NT2/D1 (cell line): ENCODE data around the gene WDR88.

ENCODE experiments used
- SUZ12 ChIP-seq: IDR thresholded peaks from 2 replicates; pipeline ENCODE4 v1.6.1; 2011; ENCODE audit not compliant: insufficient read length, insufficient read depth; ENCODE audit errors: extremely low read depth
- ZNF274 ChIP-seq: IDR thresholded peaks from 2 replicates; pipeline ENCODE4 v1.6.1; 2011; ENCODE audit warnings: mild to moderate bottlenecking, low read depth, low read length

DNA sequence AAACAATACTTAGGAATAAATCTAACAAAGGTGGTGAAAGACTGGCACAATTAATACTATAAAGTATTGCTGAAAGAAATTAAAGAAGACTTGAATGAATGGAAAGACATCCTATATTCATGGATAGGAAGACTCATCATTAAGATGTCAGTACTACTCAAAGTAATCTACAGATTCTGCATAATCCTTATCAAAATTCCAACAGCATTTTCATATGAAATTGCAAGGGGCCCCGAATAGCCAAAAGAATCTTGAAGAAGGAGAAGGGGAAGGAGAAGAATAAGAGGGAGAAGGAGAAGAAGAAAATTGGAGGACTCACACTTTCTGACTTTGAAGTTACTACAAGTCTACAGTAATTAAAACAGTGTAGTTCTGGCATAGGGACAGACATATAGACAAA lies 36.6 kb downstream of the WDR88 start:
- TF ChIP-seq SUZ12, result no peak
- TF ChIP-seq ZNF274, result no peak
